Osteocyte (in vitro differentiated cells): Measurements from ENCODE around the gene CADPS2. TPM values are rescaled to one million over a fixed set of nuclear protein-coding genes. Genes with fewer than 3 reads are reported as not detected.

Experiments used
- DNase-seq: peaks from one replicate; pipeline ENCODE4 v3.0.0; 2021; ENCODE audit warnings: mixed read lengths; ENCODE audit not compliant: unreplicated experiment; ENCODE audit errors: extremely low spot score
- H3K27ac Mint-ChIP-seq: one replicate; pipeline ENCODE4 v1.8.0; 2021; ENCODE audit warnings: mild to moderate bottlenecking, mixed read lengths; ENCODE audit not compliant: unreplicated experiment
- H3K27me3 Mint-ChIP-seq: one replicate; pipeline ENCODE4 v1.8.0; 2021; ENCODE audit warnings: mixed read lengths; ENCODE audit not compliant: unreplicated experiment
- H3K36me3 Mint-ChIP-seq: one replicate; pipeline ENCODE4 v1.8.0; 2021; ENCODE audit warnings: mixed read lengths; ENCODE audit not compliant: unreplicated experiment
- H3K4me1 Mint-ChIP-seq: one replicate; pipeline ENCODE4 v1.8.0; 2021; ENCODE audit warnings: mixed read lengths; ENCODE audit not compliant: unreplicated experiment
- H3K4me3 Mint-ChIP-seq: one replicate; pipeline ENCODE4 v1.8.0; 2021; ENCODE audit warnings: mild to moderate bottlenecking, moderate library complexity, mixed read lengths; ENCODE audit not compliant: unreplicated experiment
- H3K9me3 Mint-ChIP-seq: one replicate; pipeline ENCODE4 v1.8.0; 2021; ENCODE audit warnings: mixed read lengths; ENCODE audit not compliant: unreplicated experiment
- CTCF ChIP-seq: fragments of 200-600 bp; sonication (generic); IDR thresholded peaks from 2 replicates; pipeline ENCODE4 v1.5.0; 2021; ENCODE audit warnings: antibody characterized with exemption, mild to moderate bottlenecking, moderate library complexity
- total RNA-seq: library from RNA; stranded (reverse); gene quantifications from 2 replicates; pipeline ENCODE4 v1.2.1, GENCODE V29; 2021

Gene CADPS2
- total RNA-seq, 1 donor from 2014 or later, result 0.81 TPM

DNA sequence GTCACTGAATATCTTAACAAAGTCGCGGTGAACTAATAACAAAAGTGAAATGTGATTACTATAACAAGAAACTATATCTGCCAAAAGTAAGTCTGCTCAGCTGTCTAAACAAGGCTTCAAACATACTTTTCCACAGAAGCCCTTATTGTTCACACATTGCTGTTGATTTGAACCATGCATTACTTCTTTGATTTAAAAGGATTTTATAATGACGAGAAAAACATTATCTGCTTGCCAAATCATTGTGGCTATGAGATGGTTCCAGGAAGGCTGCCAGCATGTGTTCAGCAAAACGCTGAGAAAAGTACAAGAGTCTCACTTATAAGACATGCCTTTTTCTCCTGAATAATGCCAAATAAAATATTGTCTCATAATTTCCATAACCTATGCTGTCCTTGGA, 211.8 kb downstream of the CADPS2 start:
- H3K4me3 Mint-ChIP-seq, result no peak overlapping the region
- no peak for TF ChIP-seq CTCF
- H3K9me3 Mint-ChIP-seq, result peaks cover 24% of the 10 kb centered on the region
- DNase-seq, result no peak
- H3K36me3 Mint-ChIP-seq, result no peaks in the 10 kb centered on the region
- H3K27ac Mint-ChIP-seq, result no peak overlapping the region
- no peaks in the 10 kb centered on the region for H3K4me1 Mint-ChIP-seq
- H3K27me3 Mint-ChIP-seq, result no peaks in the 10 kb centered on the region

DNA sequence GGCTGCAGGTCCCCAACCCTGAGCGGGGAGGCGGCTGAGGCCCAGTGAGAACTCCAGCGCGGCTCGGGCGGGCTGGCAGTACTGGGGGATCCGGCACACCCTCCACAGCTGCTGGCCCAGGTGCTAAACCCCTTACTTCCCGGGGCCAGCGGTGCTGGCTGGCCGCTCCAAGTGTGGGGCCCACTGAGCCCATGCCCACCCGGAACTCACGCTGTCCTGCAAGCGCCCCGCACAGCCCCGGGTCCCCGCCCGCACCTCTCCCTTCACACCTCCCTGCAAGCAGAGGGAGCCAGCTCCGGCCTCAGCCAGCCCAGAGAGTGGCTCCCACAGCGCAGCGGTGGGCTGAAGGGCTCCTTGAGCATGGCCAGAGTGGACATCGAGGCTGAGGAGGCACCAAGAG, 212.3 kb downstream of the CADPS2 start:
- no peak for DNase-seq
- Mint-ChIP-seq H3K4me1 (no peaks in the 10 kb centered on the region), H3K27ac (no peak overlapping the region), H3K4me3 (no peak overlapping the region), H3K9me3 (peaks cover 24% of the 10 kb centered on the region), H3K36me3 (no peaks in the 10 kb centered on the region), H3K27me3 (no peaks in the 10 kb centered on the region)
- TF ChIP-seq CTCF, result no peak

- Mint-ChIP-seq H3K27me3 (no peaks in the 10 kb centered on the region), H3K4me3 (no peak overlapping the region), H3K27ac (no peak overlapping the region), H3K9me3 (peaks cover 20% of the 10 kb centered on the region), H3K4me1 (no peaks in the 10 kb centered on the region), H3K36me3 (no peaks in the 10 kb centered on the region)
- TF ChIP-seq CTCF, result no peak
- DNase-seq, result no peak
Measured at GRCh38 chr7:122672536-122672935, 213.7 kb downstream of the CADPS2 start.

GRCh38 chr7:122663733-122664132, 222.5 kb downstream of the CADPS2 start:
- Mint-ChIP-seq H3K36me3 (no peaks in the 10 kb centered on the region), H3K4me1 (no peaks in the 10 kb centered on the region), H3K27ac (no peak overlapping the region), H3K4me3 (no peak overlapping the region), H3K27me3 (no peaks in the 10 kb centered on the region), H3K9me3 (peaks cover 9% of the 10 kb centered on the region)
- no peak for DNase-seq
- TF ChIP-seq CTCF, result no peak

GRCh38 chr7:122658856-122659255, 227.4 kb downstream of the CADPS2 start:
- H3K4me1 Mint-ChIP-seq, result no peaks in the 10 kb centered on the region
- no peak for DNase-seq
- no peak overlapping the region for H3K4me3 Mint-ChIP-seq
- H3K36me3 Mint-ChIP-seq, result no peaks in the 10 kb centered on the region
- H3K27ac Mint-ChIP-seq, result no peak overlapping the region
- no peak for TF ChIP-seq CTCF
- no peaks in the 10 kb centered on the region for H3K9me3 Mint-ChIP-seq
- H3K27me3 Mint-ChIP-seq, result no peaks in the 10 kb centered on the region
